GM21786 (cell line): ENCODE results near the gene BEND6.
A peak's percentile ranks its signal among the peaks of the same experiment; 100 is the strongest.
"Not testable (repeated sequence)": the region's sequence is repeated elsewhere in the genome, so short reads cannot be mapped to it uniquely, and the experiment has no call there.

Experiments used
- ATAC-seq: cut with Tn5 transposase; IDR thresholded peaks from one replicate; pipeline ENCODE4 v1.9.1; 2021; ENCODE audit not compliant: unreplicated experiment

Gene BEND6

DNA sequence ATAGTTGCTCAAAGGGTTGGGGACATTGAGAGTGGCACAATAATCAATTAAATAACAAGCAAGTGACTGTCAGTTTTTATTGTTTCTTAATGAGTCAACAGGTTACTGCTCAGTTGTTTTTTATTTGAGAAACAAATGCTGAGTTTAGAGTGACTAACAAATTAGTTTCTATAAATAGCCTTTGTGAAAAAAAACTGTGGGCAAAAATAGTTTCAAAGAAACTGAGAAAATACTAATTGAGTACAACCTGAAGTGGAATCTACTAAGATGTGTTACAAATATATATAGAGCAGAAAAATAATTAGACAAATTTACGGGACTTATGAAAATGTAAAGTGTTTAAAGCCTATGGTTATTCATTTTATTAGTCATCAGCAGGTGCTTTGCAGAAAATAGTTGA lies 22.3 kb downstream of the BEND6 start:
- no peak for ATAC-seq

DNA sequence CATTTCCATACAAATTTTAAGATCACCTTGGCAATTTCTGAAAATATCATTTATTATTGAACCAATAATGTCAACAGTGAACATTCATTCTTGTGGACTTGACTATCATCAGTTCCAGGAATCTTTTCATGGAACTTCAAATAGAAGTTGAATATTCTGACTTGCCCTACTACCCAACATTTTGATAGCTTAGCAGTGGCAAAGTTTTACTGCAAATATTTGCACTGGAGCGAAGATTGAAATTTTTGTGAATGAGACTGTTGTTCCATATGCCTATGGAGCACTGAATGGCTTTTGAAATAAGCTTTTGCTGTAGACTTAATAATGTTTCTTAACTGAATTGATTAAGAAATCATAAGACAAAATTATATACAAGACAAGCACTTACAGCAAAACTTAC lies 23.6 kb downstream of the BEND6 start:
- no peak for ATAC-seq

DNA sequence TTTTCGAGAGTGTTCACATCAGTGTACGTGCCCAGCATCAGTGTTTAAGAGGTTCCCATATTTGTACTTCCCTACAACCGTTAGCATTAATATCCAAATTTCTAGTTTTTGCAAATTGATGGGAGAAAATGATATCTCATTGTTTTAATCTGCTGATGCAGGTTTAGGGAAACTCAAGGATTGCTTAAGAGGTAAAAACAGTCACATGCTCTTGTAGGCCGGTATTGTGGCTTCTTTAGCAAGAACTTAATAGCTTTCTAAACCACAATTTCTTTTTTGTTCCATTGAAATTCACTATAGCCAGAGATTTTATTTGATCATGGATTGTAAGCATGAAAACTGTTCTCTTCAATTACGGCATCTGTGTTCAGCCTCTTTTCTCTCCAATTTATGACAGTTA lies 29.5 kb downstream of the BEND6 start:
- no peak for ATAC-seq

DNA sequence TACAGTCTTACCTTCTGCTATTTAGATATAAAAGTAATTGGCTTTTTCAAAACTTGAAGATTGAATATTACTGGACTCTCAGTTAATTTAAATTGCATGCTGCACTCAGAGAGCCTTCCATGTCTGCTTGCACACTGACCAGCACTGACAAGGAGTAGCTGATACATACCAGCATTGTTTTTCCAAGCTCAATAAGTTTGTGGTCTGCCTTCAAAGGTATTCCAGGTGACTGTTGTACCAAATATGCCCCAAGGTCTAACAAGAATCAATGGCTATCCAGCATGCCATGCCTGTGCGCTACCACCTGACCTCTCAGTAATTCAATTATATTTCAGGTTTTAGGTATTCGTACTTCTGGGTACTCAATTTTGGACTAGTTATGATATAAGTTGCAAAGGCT lies 30.0 kb downstream of the BEND6 start:
- ATAC-seq, result no peak

DNA sequence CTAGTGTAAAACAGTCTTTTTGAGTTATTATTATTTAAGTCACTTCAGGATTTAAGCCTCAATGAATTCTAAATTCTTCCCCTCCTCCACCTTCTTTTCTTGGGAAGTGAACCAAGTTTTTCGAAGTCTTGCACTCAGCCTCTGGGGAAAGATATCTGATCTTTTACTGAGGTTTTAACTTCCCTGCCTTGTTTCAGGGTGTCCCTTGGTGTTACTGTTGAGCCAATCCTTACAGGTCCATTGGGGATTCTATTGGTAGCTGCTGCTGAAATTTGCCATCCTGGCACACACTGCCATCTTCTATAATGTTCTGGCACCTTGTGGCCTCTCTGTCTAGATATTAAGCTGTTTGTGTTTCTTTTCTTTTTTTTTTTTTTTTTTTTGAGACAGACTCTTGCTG lies 31.7 kb downstream of the BEND6 start:
- ATAC-seq, result no peak

DNA sequence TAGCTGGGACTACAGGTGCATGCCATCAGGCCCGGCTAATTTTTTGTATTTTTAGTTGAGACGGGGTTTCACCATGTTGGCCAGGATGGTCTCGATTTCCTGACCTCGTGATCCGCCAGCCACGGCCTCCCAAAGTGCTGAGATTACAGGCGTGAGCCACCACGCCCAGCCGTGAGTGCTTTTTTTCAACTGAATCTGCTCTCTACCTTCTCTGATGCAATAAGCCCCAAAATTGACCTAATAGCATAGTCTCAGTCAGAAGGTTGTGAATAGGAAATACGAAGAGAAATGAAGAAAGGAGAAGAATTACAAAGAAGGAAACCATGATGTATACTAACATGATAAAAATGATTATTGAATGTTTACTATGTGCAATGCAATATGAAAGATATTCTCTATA lies 33.2 kb downstream of the BEND6 start:
- ATAC-seq, result no peak

DNA sequence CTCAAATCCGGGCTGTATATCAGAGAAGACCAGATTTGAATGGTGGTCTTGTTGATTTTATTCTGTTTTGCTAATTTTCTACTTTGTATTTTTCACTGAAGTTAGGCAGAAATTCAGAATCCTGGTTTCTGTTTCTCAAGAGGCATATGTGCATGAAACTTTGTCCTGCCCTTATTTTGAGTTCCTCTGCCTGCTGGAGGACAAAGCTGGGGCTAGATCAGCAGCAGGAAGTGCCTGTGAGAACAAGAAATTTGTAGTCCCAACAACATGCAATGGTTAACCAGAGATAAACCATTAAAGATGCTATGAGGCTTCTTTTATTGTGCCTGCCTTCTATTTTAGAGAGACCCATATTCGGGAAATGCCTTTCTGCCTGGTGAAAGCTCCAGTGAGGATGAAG lies 37.1 kb downstream of the BEND6 start:
- no peak for ATAC-seq

DNA sequence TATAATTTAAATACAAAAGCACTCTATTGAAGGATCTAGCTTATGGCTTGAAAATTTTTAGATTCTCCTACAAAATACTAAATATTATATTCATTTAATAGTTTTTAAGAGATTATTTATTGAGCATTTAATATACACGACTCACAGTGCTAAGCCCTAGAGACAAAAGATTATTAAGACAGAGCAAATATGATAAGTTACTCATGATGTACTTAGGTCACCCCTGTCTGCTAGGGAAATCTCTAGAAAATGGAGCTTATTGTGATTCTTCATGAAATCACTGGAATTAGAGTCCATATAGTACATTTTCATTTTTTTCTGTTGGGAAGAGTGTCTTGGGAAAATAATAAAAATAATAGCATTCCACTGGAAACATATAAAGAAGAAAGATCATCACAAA lies 37.8 kb downstream of the BEND6 start:
- ATAC-seq, result no peak

DNA sequence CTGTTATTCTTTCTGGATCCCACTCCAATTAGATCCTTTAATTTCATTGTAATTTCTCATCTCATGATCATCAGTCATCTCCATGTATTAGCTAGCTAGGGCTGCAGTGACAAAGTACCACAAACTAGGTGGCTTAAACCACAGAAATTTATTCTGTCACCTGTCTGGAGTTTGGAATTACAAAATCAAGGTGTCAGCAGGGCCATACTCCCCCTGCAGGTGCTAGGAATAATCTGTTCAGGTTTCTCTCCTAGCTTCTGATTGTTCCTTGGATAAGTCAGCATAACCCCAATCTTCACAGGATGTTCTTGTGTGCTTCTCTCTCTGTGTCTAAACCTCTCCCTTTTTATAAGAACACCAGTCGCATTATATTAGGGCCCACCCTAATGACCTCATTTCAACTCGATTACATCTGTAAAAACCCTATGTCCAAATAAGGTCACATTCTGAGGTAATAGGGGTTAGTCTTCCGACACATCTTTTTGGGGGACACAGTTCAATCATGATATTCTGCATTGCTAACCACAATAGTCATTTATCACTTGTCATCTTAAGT lies 40.5 kb downstream of the BEND6 start:
- ATAC-seq, result no peak

DNA sequence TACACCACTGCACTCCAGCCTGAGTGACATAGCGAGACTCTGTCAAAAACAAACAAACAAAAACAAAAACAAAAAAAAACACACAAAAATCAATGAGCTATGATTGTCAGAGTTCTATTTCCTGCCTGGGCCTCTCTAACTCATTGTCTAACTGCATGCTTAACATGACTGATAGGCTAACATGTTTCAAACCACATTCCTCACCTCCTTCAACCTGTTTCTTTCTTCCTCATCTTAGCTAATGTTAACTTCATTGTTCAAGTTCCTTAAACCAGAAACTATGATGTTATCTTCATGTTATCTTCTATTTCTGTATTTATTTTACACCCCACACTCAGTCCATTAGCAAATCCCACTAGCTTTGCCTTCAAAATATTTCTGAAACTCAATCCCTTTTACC lies 41.5 kb downstream of the BEND6 start:
- ATAC-seq, result no peak

DNA sequence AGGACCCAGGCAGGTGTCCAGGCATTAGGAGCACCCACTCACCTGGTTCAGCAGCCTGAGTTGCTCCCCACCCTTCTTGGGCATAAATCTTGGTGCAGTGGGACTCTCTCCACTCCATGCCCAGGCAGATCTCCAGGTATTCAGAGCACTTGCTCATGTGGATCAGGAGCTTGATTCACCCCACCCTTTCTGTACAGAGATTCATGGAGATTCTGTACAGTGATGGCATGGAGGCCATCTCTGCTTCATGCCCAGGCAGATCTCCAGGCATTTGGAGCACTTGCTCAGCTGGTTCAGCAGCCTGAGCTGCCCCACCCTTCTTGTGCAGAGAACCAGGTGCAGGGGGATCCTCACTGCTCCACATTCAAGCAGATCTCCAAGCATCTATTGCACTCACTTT lies 44.1 kb downstream of the BEND6 start:
- no peak for ATAC-seq

DNA sequence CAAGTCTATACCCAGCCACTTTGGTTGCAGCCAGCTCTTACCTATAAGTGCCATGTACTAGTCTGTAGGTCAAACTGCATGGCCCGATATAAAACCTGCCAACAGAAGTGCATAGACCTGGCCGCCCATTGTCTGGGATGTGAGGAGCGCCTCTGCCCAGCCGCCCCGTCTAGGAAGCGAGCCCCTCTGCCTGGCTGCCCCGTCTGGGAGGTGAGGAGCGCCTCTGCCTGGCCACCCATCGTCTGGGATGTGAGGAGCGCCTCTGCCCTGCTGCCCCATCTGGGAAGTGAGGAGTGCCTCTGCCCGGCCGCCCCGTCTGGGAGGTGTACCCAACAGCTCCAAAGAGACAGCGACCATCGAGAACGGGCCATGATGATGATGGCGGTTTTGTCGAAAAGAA lies 44.8 kb downstream of the BEND6 start:
- ATAC-seq, result not testable (repeated sequence)

DNA sequence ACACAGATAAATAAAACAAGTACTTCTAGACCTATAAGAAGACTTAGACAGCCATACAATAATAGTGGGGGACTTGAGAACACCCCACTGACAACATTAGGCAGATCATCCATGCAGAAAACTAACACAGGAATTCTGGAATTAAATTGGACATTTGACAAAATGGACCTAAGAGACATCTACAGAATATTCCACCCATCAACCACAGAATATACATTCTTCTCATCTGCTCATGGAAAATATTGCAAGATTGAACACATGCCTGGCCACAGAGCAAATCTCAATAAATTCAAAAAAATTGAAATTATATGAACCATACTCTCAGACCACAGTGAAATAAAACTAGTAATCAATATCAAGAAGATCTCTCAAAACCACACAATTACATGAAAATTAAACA lies 47.3 kb downstream of the BEND6 start:
- ATAC-seq, result no peak

DNA sequence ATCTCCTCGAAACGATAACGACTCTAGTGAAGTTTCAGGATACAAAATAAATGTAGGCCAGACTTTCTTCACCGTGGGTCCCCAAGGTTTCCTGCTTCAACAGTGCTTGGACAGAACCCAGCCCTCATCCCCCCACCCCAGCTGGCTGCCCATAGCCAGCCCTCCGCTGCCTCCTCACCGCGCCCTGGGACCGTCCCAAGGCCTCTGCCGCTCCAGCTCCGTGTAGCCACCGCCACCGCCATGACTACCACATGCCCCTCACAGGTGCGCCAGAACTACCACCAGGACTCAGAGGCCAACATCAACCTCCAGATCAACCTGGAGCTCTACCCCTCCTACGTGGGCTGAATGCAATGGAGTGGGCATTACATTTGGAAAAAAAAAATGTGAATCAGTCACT lies 49.4 kb downstream of the BEND6 start:
- ATAC-seq, result no peak

DNA sequence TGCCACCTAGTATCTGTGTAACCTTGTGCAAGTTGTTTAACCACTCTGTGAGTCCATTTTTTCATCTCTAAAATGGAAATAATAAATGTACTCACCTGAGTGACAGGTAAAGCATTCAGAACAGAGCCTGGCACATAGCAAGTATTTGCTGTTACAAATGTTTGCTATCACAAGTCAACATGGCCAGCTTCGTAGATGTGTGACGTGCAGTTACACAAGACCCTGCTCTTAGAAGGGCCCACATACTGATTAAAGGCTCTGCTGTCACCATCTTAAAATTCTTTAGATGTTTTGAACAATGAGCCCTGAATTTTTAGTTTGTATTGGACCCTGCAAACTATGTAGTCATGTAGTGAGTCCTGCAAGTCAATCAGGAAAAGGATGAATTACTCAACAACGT lies 51.2 kb downstream of the BEND6 start:
- ATAC-seq, result no peak

DNA sequence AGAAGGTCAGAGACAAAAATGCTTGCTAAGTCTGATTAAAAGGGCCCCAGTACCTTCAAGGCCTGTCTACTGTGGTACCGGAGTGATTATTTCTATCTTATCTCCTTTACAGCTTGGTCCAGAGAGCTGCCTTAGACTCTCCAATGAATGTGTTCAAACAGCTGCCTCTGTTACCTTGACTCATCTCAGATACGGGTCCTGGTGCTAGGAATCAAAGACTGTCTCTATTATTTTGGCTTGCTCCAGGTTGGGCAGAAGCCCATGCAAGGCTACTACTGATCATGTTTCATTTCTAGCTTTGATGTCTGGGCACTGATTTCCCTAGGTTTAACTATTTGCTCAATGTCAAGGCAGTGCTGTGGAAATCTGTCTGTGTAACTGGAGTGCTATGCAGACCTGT lies 53.2 kb downstream of the BEND6 start:
- ATAC-seq, result not testable (repeated sequence)

DNA sequence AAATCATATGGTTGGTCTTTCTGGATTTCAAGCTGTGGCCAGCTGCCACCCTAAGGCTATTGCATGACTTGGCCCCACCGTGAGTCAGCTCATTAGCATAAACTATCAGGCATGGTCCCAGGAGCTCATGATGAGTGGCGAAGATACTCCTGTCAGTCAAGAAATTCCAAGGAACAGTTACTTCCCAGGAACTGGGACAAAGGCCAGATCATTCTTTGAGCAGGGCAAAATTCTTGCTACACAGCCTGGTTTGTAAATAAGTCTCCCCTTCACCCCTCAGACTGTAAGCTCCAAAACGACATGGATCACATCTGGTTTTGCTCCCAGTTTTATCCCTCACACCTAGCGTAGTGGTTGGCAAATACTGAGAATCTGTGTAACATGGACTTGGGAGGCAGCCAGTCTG lies 58.6 kb downstream of the BEND6 start:
- ATAC-seq, result no peak

DNA sequence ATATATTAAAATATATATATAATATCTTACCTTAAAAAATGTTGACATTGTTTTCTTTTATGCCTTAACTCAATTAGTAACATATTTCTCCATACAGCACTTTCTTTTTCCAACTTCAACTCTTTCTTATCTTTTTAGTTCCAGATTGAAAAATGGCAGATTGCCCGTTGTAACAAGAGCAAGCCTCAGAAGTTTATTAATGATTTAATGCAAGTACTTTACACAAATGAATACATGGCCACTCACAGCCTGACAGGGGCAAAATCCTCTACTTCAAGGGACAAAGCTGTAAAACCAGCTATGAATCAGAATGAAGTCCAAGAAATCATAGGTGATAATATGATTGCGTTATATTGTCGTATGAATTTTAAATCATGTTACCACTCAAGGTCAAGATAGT lies 62.2 kb downstream of the BEND6 start:
- ATAC-seq, result no peak

DNA sequence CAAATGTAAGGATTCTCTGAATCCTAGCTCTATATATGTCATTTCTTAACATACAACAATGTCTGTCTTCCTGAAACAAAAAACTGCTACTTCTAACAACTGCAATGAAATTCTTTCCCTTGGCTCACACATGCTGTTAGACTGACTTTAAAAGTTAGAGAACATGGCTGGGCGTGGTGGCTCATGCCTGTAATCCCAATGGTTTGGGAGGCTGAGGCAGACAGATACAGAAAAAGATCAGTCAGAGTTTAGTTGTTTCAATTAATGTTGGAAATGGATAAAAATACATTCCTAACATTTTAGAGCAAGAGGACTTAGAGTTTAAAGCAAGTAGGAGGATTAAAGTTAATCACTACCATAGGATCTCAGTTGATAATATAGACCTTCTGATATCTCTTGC lies 62.9 kb downstream of the BEND6 start:
- ATAC-seq, result no peak

DNA sequence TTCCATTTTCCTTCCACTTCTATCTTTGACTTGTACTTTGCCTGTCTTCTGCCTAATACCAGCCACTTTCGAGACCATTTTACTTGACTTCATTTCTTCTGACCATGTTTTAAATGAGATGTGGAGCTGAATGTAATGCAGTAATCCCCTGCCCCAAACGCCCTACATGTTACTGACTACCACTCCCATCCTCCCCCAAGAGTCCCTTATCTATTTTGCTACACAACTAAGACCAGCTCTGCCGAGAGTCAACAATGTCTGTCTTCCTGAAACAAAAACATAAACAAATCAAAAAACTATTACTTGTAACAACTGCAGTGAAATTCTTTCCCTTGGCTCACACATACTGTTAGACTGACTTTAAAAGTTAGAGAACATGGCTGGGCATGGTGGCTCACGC lies 64.5 kb downstream of the BEND6 start:
- ATAC-seq, result no peak

DNA sequence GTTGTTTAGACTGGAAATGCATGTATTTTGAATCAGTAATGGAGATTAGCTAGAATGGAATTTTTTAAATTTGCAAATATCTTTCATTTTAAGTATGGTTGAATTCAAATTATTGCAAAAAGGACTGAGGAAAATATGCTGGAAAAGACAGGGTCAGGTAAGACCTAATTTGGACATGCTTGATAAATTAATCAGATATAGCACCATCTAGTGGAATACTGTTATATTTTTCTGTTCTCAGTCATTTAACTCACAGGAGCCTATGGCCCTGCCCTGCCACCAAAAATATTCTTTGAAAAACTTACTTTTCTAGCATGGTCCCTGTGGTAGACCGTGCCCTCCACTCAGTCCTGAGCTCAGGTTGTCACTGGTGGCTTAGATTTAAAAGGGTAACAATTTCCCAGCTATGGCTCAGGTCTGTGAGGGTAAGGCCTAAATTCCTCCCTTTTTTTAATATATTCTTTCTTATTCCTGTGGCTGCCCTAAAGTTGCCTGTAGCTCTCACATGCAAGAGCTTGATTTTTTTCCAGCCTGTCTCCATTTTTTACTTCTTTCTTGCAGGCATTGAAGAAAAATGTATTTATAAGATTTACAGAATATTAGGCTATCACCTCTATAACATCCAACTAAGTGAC lies 66.3 kb downstream of the BEND6 start:
- ATAC-seq, result peak; percentile 77

DNA sequence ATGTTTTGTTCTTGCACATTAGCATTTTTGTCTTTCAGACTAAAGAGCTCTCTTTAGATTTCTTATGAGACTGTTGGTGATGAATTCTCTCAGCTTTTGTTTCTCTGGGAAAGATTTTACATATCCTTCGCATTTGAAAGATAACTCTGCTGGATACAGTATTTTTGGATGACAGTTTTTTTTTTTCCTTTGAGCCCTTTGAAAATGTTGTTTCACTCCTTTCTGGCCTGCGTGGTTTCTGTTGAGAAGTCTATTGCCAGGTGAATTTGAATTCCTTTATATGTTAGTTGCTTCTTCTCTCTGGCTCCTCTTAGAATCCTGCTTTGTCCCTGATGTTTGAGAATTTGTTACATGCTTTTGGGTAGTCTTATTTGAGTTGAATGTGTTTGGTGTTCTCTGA lies 69.4 kb downstream of the BEND6 start:
- no peak for ATAC-seq

DNA sequence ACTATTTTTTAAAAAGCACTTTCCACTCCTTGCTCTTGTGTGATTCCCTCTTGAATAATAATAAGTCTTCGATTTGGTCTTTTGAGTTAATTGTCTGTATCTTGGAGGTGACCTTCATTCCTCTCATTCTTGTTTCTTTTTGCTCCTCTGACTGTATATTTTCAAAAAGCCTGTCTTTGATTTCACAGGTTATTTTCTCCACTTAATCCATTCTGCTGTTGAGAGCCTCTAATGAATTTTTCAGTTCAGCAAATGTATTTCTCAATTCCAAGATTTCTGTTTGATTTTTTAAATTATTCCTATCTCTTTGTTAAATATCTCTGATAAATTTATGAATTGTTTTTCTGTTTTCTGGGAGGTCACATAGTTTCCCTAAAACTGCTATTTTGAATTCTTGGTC lies 69.9 kb downstream of the BEND6 start:
- no peak for ATAC-seq
